Measurements from ENCODE around the gene ARHGAP22.

The ARHGAP22 gene

DNA sequence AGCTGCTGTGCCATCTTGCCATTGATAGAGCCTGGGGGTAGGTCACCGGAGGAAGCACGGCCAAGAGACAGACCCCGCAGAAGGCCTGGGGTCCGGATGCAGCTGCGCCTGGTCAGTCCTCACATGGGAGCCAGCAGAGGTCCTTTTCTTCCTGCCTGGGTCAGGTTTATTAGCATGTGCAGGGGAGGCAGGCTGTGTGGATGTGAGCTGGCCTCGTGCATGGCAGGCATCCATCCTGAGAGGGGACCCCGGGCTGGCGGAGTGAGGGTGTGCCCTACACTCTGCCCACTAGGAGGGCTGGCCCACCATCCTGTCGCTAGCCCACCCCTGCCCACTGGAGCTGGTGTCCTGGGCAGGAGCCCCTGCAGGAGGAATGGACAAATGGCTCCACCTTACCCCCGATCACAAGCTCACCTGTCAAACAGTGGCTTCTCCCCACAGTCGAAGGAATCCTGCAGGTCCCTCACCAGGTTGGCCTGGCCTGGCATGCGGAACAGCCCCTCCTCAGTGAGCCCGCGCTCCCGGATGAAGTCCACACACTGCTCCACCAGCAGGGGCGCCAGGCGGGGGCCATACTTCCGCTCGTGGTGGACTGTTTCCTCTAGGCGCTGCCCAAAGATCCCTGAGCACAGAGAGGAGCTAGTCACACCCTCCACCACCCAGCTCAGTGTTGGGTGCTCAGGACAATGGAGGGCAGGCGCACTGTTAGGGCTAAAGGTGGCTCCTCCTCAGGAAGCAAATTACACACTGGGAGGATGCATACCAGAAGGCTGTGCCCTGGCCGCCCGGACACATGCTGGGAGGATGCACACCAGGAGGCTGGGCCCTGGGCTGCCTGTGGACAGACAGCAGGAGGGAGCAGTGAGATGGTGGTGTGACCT is 145.4 kb downstream of the ARHGAP22 start:
- no peak for DNase-seq

DNA sequence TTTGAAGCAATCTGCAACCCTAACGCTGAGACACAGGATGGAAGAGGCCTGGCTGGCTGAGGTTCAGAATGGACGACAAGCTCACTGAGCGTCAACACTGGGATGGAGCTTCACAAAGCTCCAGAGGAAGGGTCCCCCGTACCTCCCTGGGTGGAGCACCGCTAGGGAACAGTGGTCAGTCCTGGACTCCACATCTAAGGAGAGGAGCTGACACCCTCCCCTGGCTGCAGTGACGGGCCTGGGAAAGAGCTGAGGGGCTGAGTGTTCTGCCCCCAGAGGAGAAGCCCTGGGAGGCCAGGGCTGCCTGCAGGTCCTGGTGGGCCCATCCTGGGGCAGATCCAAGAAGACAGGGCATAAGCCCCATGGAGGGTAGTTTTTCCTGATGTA is 146.2 kb downstream of the ARHGAP22 start:
- no peak for DNase-seq

DNA sequence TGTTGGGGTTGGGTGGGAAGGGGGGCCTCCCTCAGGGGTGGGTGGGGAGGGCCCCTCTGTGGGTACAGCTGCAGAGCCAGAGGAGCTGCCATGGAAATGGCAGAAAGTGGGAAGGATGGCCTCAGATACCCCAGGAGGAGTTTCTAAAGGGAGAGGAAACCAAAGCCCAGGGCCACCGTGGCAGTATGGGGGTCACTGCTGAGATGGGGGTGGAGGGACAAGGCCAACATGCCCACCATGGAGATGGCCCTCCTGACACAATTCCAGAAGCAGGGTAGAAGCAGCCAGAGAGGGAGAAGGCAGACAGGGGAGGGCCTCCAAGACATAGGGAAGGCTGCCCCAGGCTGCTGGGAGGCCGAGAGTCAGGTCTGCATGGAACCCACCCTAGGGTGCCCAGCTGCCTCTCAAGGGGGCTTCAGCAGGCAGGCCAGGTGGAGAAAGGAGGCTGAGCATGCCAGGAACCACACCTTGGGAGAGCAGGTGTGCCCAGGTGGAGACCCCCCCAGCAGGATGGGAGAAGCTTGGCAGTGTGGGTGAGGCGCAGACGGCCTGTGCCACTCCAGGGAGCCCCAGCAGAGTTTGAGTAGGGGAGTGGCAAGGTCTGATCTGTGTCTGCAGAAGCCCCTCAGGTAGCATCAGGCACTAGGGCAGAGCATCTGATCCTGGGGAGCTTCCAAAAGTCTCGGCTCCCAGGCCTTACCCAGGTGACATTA is 146.8 kb downstream of the ARHGAP22 start:
- DNase-seq, result no peak

DNA sequence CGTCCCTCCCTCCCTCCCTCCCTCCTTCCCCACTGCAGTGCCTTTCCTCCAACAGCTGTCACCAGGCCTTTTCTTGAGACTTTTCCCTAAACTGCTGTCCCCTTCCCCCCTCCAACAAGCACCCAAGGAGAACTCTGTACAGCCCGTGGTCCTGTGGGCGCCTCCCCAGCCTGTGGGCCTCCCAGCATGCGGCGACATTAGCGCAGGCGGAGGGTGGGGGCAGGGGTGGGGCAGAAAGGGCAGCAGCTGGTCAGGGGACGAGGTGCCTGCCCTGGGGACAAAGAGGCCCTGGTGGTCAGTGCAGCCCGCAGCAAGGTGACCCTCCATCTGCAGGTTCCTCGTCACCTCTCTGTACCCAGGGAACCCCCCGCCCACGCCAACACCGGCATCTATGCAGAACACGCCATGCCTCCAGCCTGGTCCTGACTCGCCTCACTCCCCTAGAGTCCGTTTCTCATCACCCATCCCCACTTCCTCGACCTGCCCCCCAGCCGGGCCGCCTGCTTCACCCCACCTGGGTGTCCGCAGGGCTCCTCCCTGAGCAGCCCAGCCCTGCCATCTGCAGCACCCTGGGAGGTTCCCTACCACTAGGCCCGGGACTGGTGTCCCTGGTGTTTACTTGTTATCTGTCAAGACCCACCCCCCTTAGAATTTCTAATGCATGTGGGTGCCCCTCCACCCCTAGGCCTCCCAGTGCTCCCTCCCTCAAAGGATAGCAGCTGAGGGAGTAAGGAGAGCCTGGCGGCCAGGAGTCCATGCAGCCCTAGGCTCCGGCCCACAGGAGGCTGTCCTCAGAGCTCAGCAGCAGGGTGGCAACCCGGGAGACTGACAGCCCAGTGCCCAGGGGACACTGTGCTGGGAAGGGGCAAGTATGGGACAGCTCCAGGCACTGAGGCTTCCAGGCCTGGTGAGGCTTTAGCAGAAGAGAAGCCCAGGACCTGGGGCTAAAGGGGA is 147.8 kb downstream of the ARHGAP22 start:
- DNase-seq, result no peak

DNA sequence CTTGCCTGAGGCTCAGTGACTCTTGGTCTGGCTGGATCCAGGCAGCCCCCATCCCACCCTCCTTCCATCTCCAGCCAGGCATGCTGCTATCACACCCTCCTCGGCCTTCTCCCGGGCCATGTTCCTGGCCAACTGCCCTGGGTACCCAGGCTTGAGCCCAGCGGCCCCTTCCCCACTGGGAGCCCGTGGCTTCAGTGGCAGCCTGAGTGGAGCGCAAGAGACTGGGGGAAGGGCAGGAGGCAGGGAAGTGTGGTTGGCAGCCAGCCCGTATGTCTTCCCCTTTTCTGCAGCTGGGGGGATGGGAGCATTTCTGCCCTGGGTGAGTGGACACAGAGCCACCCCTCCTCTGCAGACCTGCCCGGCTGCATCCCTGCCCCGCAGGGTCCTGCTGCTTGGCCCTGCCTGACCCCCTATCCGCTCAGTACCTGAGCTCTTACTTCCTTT is 148.5 kb downstream of the ARHGAP22 start:
- no peak for DNase-seq

DNA sequence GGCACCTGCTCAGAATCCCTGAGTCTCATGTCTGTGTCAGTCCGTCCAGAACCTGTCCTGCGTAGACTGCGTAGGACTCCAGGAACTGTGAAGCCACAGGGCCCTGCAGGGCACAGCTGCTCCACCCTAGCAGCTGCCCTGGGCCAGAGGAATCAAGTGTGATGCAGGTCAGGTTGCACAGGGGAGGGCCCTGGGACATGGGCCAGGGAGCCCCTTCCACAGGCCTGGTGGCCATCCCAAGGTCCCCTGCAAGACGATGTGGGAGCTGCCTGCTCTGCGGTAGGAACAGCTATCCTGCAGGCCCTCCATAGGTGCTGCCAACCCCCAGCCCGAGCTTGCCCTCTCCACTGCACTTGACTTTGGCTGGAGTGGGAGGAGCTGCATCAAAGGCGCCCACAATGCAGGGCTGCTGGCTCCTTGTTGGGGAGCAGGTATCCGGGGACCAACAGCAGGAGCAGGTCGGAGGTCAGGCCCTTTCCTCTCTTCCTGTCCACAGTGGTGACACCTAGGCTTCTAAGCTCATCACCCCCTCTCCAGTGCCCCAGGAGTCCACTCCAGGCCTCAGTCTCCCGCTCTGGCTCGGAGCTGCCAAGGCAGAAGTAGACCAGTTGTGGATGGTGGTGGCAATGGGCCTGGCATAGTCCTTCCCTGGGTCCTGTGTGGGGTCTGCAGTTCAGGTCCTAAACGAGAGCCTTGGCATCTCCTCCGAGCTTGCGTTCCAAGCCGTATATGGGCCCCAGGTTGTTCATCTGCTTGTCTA is 149.3 kb downstream of the ARHGAP22 start:
- no peak for DNase-seq

DNA sequence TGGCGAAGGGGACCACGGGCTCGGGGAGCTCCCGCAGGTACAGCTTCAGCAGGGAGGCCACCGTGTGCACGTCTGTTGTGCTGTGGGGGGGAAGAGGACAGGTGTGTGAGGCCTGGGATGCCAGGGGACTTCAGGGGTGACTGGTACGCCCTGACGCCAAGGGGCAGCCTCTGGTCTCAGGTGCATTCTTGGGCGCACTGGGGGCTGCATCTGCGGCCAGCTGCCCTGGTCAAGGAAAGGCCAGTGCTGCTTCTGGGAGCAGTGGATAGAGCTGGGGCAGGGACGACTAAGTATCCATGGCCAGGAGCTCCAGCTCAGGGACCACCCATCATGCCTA is 149.8 kb downstream of the ARHGAP22 start:
- no peak for DNase-seq

DNA sequence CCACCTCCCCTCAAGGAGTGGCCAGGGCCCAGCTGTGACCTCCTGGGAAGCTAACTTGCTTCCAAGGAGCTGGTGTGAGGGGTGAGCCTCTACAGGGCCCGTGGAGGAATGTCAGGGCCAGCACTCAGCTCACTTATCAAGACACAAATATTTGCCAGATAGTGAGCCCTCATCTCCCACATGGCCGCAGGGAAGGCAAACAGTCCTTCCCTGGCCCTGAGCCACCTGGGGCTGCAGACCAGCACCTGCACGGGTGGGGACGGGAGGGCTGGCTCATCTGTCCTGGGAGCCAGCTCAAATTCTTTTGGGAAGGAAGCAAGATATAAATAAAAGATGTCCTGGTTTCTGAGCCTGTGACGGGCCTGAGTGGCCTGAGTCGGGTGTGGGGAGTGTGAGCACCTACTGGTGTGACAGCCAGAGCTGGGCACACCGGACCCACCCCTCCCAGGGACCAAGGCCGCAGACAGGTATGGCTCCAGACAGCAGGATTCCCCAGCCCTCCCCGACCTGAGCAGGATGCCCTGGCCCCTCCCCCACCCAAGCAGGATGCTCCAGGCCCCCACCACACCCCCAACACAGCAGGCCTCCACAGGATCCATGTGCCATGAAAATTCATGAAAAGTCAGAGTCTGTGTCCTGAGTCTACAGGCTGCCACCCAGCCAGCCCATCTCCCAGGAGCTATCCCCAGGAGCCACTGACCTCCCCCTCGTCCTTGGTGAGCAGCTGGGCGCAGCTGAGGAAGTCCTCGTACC is 150.4 kb downstream of the ARHGAP22 start:
- DNase-seq, result no peak

DNA sequence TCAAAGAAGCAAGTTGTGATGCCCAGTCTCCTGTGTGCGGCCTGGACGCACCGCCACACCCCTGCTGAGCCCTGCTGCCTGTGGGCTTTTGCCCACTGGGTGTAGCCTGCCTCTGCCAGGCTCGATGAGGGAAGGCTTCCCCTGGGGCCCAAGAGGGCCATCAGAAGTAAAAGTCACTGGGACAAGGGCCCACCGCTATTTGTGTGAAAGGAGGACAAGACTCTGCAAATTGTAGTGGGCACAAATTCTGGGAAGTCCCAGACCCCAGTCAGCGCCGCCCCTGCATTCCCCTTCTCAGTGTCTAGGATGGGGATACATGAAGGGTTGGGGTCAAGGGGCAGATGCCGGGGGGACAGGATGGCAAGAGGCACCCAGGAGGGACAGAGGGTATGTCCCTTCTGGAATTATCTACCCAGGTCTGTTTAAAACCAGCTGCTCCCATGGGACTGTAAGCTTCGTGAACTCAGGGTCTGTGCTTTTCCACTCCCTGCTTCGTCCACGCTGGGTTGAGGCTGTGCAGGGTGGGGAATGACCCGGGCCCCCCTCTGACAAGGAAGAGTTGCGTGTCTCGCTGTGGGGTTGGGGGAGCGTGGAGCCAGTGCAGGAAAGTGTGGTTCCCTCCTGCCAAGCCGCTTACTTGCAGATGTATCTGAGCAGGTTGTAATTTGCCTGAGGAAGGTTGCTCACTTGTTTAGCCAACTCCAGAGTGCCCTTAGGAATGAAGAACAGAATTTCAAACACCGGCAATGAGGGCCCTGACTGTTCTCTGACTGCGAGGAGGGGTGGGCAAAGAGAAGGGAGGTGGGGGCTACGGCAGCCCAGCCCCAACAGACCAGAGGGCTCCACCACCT is 151.2 kb downstream of the ARHGAP22 start:
- no peak for DNase-seq

DNA sequence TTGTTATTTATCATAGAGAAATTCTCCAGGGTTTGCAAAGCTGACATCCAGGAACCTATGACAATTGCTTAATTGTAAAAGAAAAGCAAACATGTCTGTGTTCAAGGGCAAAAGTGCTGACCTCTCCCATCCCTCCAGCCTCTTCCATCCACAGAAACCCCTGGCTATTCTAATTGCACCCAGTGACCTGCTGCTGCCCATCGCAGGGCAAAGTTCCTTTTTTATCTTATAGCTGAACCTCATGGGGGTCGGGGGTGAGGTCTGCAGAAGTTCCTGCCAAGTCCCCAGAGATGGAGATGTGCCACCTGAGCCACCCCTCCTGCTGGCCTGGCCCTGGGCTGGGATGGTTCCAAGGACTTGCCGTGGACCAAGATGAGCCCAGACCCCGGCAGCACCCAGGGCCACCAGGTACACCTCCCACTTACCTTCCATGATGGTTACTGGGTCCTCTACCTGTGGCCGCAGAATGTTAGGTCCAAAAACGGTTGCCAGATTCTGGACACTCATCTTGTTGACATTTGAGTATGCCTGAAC is 151.9 kb downstream of the ARHGAP22 start:
- DNase-seq, result no peak

DNA sequence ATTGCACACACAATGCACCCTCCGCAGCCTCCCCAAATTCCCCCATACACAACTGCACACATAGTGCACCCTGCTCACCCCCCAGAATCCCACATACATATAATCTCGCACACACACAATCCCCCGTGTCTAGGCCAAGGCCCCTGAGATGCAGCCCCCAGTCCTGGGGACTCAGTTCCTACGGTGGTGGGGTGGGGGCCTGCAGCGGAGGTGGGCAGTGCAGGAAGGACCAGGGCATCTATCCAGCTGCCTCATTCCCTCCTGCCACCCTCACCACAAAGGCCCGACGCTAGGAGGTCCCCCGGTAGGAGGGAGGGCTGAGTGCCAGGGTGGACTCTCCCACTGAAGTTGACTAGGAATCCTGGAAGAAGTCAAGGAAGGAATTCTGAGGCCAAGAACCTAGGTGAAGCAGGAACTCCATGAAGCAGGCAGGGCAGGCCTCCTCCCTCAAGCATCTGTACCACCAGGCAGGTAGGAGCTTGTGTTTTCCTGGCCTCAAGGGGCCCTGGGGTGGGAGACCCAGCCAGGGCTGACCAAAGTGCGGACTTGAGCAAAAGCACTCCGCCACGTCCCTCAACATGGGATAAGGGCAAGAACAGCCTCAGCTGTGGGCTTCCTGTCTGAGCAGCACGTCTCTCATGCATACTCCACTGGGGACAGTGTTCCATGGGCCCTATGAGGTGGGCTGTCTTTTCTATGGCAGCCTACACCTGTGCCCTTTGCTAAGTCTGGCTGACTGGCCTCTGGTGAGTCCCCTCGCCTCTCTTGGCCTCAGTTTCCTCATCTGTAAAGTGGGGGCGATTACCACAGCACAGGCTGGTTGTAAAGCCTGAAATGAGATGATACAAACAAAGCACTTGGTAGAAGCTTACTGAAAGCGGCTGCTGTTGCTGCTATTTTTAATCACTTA is 152.6 kb downstream of the ARHGAP22 start:
- no peak for DNase-seq

DNA sequence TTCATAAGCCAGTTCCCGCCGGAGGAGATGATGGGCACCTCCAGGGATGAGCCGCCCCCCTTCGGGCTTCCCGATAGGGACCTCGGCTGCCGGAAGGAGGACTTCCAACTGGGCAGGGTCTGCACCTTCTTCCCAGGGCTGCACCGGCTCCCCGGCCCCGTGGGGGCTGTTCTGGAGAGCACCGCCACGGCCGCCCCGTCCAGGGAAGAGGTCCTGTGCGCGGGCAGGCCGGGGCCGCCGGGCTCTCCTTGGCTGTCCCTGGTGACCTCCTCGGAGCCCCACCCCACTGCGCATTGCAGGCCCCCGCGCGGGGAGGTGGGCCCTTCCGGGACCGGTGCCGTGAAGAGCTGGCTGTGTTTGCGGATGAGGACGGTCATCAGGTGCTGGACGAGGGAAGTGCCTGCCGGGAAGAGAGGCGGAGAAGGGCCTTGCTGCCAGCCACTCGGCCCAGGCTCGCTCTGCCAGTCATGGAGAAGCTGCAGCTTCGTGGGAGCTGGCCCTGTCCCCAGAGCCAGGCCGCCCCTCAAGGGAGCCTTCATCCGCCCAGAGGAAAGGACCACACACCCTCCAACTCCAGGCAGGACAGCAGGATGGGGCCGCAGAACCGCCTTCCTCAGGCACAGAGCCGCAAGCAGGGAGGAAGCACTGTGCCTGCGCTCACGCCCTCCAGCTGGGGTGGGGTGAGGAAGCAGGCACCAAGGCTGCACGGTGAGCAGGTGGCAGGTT is 154.0 kb downstream of the ARHGAP22 start:
- no peak for DNase-seq

DNA sequence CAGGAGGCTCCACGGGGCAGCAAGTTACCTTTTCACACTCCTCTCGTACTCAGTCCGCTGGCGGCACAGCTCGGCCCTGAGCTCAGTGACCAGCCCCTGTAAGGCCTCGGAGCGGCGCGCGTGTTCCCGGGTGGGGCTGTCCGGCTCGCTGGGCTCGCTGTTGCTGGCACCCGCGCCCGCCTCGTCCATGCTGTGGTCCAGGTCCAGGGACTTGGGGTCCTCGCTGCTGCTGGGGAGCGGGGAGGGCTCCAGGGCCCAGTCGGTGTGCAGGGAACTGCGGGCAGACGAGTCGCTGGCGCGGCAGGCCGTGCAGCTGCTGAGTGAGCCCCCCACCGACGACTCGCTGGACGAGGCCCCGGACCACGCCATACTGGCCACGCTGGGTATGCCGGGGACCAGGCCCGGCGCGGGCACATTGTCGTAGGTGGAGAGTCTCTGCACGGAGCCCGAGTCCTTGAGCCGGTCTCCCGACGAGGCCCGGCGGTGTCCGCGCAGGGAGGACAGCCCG is 154.6 kb downstream of the ARHGAP22 start:
- DNase-seq, result no peak

DNA sequence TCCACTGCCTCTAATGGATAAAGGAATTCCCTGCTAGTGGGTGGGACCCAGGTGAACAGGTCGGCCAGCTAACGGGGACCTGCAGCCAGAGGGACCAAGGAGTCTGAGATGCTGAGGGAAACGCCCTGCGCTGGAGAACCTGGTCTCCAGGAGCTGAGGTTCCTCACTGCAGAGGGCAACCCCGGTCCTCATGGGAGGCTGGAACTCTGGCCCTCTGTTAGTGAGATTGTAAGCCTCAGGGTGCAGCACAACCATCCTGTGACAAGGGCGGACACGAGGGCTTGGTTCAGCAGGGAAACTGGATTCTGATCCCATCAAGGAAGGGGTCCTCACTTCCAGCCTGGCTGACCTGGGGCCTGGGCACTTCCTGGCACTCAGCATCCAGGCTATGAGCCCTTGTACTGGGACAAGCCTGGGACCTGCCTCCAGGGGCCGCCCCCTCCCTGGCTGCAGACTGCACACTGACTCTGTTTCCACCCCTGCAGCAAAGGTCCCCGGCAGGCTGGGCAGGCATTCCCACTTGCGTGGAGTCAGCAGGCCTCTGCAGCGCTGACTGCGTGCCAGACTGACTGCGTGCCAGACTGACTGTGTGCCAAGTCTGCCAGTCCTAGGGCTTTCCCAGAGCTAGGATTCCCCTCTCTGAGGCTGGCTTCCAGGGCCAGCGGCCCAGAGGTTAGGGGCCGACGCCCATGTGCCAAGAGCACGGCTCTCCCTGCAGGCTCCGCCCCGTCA is 155.2 kb downstream of the ARHGAP22 start:
- DNase-seq, result no peak

DNA sequence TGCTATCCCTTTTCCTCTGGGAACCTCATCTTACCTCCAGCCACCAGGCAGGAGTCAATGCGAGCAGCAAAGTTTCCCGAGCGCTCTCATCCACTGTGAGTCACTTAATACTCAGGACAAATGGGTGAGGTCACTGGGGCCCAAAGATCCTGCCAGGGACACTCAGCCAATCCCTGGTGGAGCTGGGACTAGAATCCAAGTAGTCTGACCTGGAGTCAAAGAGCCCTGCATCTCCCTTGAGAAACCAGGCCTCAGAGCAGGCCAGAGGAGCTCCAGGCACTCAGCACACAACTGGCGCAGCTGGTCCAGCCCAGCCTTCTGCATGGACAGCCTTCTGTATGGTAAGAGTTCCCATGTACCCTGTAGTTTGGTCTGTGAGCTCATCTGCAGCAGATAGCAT is 156.1 kb downstream of the ARHGAP22 start:
- no peak for DNase-seq

DNA sequence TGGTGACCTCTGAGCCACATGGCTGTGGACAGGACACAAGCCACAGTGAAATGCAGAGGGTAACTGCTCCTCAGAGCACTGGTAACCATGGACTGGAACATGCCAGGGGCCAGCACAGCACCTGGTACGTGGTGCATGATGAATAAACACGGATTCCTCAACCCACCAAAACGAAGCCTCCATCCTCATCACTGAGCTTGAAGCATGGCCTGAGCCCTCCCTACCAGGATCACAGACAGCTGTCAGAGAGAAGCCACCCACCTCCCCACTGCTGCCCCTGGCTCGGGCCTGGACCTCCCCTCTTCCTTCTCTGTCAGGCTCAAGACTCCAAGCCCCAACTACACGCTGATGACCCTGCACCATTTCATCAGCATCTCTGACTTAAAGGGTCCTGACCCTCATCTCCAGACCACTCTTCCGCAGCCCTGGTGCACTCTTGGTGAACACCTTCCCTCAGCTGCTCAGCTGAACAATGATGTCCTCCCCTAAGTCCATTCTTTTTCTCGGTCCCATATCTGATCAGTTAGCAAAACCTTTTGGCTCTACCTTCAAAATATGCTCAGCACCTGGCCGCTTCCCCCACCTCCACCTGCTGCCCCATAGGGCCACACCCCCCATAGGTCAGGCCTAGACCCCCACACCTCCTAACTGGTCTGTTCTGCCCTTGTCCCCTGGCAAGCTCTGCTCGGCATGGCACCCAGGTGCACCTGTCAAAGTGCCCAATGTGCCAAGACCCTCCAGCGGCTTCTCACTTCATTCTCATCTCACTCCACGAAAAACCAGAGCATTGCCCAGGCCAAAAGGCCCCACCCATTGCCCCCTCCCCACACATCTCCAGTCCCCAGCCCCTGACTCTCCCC is 157.3 kb downstream of the ARHGAP22 start:
- no peak for DNase-seq

DNA sequence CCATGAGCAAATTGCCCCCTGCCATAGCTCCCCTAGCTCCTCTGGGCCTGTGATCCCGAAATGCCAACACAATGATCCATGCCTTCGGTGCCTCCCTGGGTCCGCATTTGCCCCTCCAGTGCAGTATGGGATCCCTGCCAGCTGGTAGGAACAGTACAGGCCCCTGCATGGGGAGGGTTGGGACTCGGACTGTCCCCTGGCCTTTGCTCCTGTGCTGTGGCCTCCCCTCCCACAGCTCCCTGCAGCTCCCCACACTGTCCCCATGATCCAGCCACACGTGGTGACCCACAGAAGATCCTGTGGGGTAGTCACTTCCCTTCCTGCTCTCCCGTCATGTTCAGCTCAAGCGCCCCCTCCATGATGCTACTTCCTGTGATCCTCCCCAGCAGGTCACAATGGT is 158.1 kb downstream of the ARHGAP22 start:
- DNase-seq, result no peak

All from NCI-H2081 treated with DMSO at 0.1 percent for 48 hours (cell line).